NCI-H2107 treated with DMSO at 0.1 percent for 48 hours (cell line): ENCODE measurements around the gene HHIPL2.

Experiments
- DNase-seq: peaks from one replicate; lab custom pipeline; 2025; ENCODE audit not compliant: unreplicated experiment; lab: John Stamatoyannopoulos, UW

HHIPL2 gene

GRCh38 chr1:222547944-222548671, at the start of gene HHIPL2:
HHIPL2 (minus strand) TSS chr1:222548104; CDS start chr1:222548044, 60 bp downstream.
- no peak for DNase-seq

- no peak for DNase-seq
These were observed 48.8 kb upstream of the HHIPL2 start for GRCh38 chr1:222596696-222597095.

GRCh38 chr1:222594789-222595188, 46.9 kb upstream of the HHIPL2 start:
- DNase-seq, result no peak

- DNase-seq, result no peak
These were observed 44.3 kb upstream of the HHIPL2 start for GRCh38 chr1:222592171-222592570.

GRCh38 chr1:222589462-222590302, 41.8 kb upstream of the HHIPL2 start, which contains the start of gene TAF1A:
TAF1A (minus strand) TSS chr1:222589933.
- DNase-seq, result peak; percentile 86

- DNase-seq, result no peak
These were observed 40.2 kb upstream of the HHIPL2 start for GRCh38 chr1:222588135-222588534.

DNA sequence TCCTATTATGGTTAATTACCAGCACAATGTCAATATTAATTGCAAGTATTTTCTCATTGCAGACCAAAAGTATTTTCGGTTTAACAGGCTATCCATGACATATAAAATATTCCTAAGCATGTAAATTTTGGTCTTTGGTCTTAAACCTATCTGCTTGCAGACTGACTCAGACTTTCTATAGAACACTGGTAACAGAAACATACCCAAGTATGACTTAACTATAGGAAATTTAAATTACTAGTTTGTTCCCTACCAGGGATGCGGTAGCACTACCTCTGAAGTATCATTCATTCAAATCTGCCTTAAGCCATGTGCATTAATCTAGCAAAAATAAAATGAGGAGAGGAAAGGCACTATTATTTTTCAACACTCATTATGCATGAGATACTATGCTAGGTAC, 38.9 kb upstream of the HHIPL2 start:
- no peak for DNase-seq

GRCh38 chr1:222583079-222583478, 35.2 kb upstream of the HHIPL2 start:
- DNase-seq, result no peak

- no peak for DNase-seq
These were observed 34.3 kb upstream of the HHIPL2 start for GRCh38 chr1:222582099-222582774.

DNA sequence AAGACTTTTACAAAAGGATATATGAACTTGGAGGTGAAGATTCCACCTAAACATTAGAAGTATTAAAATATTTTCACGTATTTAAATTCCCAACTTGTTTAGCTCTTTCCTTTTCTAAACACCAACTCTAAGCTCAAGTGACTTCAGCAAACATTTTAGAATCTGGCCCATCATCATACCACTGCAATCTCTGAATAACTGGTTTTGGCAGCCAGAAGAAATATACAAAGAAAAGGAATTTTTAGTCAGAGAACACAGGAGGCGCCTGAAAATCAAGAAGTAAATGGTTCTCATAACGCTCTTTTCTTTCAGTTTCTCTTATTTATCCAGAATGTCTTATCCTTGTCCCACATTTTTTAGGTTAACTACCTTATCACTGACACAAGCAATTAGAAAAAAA, 31.4 kb upstream of the HHIPL2 start:
- DNase-seq, result no peak

DNA sequence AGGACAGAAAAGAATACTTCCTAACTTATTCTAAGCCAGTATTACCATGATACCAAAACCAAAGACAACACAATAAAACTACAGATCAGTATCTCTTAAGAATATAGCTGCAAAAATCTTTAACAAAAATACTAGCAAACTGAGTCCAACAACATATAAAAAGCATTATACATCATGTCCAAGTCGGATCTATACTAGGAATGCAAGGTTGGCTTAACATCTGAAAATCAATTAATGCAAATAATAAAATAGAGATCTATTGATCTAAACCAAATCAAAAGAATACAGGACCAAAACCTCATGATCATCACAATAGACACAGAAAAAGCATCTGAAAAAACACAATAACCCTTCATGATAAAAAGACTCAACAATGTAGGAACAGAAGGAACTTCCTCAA, 22.9 kb upstream of the HHIPL2 start:
- DNase-seq, result no peak

DNA sequence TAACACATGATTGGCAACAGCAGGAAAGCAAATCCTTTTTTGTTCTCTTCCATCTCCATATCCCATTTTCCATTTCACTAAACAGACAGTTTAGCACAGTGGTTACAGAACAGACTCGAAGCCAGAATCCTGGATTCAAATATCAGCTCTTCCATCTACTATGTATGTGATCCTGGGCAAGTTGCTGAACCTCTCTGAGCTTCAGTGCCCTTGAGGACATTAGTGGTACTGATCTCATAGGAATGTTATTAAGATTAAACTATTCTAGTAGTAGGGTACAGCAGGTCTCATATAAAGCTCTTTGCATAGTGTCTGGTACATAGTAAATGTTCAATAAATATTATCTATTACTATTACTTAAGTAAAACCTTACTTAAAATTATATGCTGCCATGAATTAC, 13.8 kb upstream of the HHIPL2 start:
- DNase-seq, result no peak

DNA sequence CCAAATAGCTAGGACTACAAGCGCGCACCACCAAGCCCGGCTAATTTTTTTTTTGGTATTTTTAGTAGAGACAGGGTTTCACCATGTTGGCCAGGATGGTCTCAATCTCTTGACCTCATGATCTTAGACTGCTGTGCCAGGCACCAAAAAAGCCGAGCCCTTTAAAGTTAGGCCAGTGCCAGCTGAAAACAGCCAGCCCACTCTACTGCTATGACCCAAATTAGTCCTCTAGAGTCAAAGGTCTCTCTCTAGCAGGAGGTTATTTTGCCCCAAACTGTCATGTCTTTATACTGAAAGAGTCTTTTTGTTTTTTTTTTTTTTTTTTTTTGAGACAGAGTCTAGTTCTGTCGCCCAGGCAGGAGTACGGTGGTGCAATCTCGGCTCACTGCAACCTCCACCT, 9.7 kb upstream of the HHIPL2 start:
- DNase-seq, result no peak

- no peak for DNase-seq
These were observed 9.2 kb upstream of the HHIPL2 start for GRCh38 chr1:222557148-222557547.

DNA sequence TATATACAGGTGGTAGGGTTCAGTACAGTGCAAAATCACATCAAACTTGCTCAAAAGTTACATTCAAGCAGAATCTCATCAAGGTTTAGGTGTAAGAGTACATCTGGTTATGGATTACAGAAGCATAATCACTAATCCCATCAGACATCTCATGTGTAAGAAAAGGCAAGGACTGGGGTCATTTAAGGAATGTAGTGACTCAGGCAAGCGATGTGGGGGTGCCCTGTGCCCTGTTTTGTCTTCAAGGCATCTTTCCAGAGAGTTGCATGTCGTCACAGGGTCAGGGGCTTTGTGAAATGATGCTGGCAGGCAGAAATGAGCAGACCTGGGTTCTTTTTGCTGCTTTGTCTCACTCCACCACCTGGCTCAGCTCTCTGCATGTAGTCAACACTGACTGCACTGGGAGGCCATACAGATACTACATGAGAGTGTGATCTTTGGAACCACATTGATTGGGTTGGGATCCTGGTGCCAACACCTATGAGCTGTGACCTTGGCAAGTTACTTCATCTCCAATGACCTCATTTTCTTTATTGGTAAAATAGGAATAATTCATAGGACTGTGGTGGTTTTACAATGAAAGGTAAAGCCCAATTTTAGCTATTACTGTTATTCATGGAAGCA, 8.2 kb upstream of the HHIPL2 start:
- DNase-seq, result no peak

- no peak for DNase-seq
These were observed 6.3 kb upstream of the HHIPL2 start for GRCh38 chr1:222554177-222554576.

DNA sequence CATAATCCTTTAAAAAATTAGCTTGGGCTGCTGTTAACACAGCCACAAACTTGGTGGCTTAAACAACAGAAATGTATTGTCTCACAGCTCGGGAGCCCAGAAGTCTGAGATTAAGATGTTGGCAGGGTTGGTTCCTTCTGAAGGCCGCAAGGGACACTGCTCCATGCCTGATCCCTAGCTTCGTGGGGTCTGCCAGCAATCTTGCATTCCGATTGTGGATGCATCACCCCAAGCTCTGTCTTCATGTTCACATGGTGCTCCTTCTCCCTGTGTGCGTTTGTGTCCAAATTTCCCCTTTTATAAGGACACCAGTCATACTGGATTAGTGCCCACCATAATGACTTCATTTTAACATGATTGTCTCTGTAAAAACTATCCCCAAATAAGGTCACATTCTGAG, 5.0 kb upstream of the HHIPL2 start:
- no peak for DNase-seq

DNA sequence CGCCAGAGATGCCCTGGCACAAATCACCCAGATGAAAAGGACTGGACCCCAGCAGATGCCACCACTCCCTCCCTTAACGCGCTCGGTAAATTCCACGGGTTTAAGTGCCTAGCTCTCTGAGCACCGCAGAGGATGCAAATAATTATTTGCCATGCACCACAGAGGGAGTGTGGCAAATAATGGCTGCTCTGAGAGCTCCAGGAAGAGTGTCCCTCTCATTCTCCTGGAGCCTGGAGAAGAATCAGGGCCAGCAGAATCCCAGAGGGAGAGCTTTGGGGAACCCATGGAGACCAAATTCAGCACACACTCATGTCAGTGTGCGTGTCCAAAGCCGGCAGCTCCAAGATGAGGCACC, 667 bp downstream of the HHIPL2 start:
- DNase-seq, result no peak

DNA sequence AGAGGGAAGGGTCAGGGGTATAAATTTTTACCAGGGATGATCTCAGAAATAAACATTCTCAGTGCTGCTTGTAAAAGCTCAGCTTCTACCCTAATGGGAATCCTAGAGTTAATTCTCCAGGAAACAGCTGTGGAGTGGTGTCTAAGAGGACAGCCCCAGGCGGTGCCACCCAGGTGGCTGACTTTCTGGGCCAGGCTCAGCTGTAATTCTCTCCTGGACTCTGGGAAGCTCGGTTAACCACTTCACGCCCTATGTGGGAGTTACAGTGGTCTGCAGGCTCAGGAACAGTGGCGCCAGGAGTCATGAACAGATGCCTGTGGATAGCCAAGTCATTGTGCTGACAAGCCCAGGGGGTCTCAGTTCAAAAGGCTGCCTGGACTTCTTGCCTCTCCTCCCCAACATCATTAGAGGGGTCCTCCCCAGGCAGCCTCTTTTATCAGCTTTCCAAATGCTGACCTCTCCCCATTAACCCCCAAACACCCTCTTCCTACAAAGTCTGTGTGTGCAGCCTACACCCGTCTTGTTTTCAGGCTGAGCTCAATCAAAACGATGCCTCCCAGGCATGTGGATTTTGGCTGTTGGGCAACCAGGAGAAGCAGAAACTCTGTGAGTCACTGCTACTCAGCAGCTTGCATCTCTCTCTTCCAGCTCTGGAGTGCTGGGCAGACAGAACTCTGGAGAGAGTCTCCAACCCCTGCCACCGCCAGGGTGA, 1.2 kb downstream of the HHIPL2 start:
- peak; percentile 15 for DNase-seq

DNA sequence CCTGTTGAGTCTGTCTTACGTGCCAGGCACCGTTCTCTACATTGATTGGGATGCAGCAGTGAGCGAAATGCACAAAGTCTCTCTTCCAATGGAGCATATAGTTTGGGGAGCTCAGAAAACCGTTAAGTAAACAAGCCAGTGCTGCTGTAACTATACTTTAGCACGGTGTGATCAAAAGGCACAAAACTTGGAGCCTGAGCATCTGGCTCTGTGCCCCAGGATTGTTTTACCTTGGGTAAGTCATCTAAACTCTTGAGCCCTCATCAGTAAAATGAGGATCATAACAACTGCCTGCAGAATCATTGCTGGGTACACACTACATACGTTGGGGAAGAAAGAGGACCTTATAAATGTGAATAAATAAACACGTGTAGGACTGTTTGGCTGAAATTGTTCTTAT, 1.8 kb downstream of the HHIPL2 start:
- no peak for DNase-seq

- no peak for DNase-seq
These were observed 4.1 kb downstream of the HHIPL2 start for GRCh38 chr1:222543817-222544216.
